Adrenal gland (tissue), 5 donors: ENCODE data around the gene EHBP1L1.

Experiments
- CTCF ChIP-seq, 6 experiments: fragments of 450-650 bp in 4 of 6; fragments of 200-600 bp in 2 of 6; sonication (generic) in 1 of 6; IDR thresholded peaks; 1 replicate in 5 of 6; 2 replicates in 1 of 6; pipeline versions ENCODE4 v1.5.1 to v1.8.0; 2016 to 2021; ENCODE audit warnings: antibody characterized with exemption in 6 of 6, mild to moderate bottlenecking in 2 of 6, moderate library complexity in 1 of 6
- POLR2A ChIP-seq, 2 donors: fragments of 450-650 bp; IDR thresholded peaks; one replicate each; pipeline ENCODE4 v1.6.1; 2017; ENCODE audit warnings: antibody characterized with exemption in 2 of 2, mild to moderate bottlenecking in 2 of 2, moderate library complexity in 1 of 2
- donor health status: DM: no; HTN: no; CAD: no.

DNA sequence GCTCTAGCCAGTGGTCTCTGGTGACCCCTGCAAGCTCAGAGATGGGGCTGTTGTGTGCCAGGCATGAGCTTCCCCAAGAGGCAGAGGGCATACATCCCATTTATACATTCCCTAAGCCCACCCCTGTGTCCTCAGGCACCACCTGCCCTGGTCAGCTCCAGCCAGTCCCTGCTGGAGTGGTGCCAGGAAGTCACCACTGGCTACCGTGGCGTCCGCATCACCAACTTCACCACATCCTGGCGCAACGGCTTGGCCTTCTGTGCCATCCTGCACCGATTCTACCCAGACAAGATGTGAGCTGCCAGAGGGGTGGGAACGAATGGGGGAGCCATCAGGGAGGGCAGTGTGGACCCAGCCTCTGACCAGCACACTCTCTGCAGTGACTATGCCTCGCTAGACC lies 8.3 kb downstream of the EHBP1L1 start:
- no peak for TF ChIP-seq CTCF (IDR thresholded peaks at IDR 0.05)
- no peak for TF ChIP-seq POLR2A (IDR thresholded peaks at IDR 0.05)
